Mucosa of rectum (tissue), 2 donors: ENCODE data around the gene ATG4C.
"Not testable (repeated sequence)": the region's sequence is repeated elsewhere in the genome, so short reads cannot be mapped to it uniquely, and the experiment has no call there.

Source experiments
- H3K27ac ChIP-seq, 2 donors: one replicate each; pipeline ENCODE4 v1.7.0; 2013; ENCODE audit warnings: inconsistent platforms in 2 of 2, low read depth in 2 of 2, low read length in 2 of 2
- H3K27me3 ChIP-seq, 2 donors: one replicate each; pipeline ENCODE4 v1.7.0; 2013; ENCODE audit warnings: low read length in 2 of 2; ENCODE audit not compliant: control insufficient read depth in 2 of 2, insufficient read depth in 2 of 2
- H3K36me3 ChIP-seq, 2 donors: one replicate each; pipeline ENCODE4 v1.7.0; 2013; ENCODE audit warnings: low read length in 2 of 2; ENCODE audit not compliant: control insufficient read depth in 2 of 2, insufficient read depth in 2 of 2
- H3K4me1 ChIP-seq, 2 donors: one replicate each; pipeline ENCODE4 v1.7.0; 2013; ENCODE audit warnings: low read length in 2 of 2, mild to moderate bottlenecking in 1 of 2; ENCODE audit not compliant: control insufficient read depth in 2 of 2, insufficient read depth in 2 of 2
- H3K4me3 ChIP-seq, 2 donors: one replicate each; pipeline ENCODE4 v1.7.0; 2013; ENCODE audit warnings: low read length in 2 of 2
- H3K9ac ChIP-seq, 2 donors: one replicate each; pipeline ENCODE4 v1.7.0; 2013; ENCODE audit warnings: low read length in 2 of 2, low read depth in 1 of 2, mild to moderate bottlenecking in 1 of 2
- H3K9me3 ChIP-seq, 2 donors: one replicate each; pipeline ENCODE4 v1.7.0; 2013; ENCODE audit warnings: low read length in 2 of 2; ENCODE audit not compliant: control insufficient read depth in 2 of 2
- donor health status: healthy.
- donor health status: Normal muscosa, but diverticular disease.

ATG4C gene

DNA sequence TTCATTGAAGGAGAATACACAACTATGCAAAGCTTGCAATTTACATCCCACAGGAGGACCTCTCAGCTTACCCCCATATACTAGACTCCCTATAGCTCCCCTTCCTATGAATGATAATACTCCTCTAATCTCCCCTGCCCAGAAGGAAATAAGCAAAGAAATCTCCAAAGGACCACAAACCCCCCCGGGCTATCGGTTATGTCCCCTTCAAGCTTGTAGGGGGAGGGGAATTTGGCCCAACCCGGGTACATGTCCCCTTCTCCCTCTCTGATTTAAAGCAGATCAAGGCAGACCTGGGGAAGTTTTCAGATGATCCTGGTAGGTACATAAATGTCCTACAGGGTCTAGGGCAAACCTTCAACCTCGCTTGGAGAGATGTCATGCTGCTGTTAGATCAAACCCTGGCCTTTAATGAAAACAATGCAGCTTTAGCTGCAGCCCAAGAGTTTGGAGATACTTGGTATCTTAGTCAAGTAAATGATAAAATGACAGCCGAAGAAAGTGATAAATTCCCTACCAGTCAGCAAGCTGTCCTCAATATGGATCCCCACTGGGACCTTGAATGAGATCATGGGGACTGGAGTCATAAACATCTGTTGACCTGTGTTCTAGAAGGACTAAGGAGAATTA is 27.6 kb upstream of the ATG4C start:
- H3K27me3 ChIP-seq, H3K9ac ChIP-seq, H3K36me3 ChIP-seq, H3K27ac ChIP-seq, H3K4me1 ChIP-seq, H3K9me3 ChIP-seq, H3K4me3 ChIP-seq: not testable (repeated sequence)

GRCh38 chr1:62759232-62759875 is 24.6 kb upstream of the ATG4C start:
- H3K4me3 ChIP-seq, H3K9ac ChIP-seq, H3K36me3 ChIP-seq, H3K4me1 ChIP-seq, H3K27ac ChIP-seq, H3K9me3 ChIP-seq, H3K27me3 ChIP-seq: not testable (repeated sequence)

DNA sequence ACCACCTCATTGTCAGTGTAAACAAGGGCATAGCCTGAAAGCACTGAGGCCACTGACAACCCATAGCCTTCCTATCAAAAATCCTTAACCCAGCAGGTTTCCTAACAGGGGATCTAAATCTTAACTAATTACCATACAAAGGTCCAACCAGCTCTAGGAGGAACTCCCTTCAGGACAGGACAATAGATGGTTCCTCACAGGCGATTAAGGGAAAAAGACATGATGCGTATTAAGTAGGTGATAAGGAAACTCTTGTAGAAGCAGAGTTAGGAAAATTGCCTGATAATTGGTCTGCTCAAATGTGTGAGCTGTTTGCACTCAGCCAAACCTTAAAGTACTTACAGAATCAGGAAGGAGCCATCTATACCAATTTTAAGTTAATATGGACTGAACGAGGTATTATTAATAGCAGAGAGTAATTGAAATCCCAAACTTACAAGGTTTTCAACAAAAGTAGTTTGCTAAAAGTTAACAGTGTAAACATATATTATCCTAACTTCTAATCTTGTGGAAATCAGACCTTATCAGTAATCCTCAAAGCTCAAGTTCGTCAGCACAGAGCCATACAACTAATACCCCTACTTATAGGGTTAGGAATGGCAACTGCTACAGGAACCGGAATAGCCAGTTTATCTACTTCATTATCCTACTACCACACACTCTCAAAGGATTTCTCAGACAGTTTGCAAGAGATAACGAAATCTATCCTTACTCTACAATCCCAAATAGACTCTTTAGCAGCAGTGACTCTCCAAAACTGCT is 23.7 kb upstream of the ATG4C start:
- not testable (repeated sequence) for H3K27me3 ChIP-seq, H3K9me3 ChIP-seq, H3K4me3 ChIP-seq, H3K4me1 ChIP-seq, H3K27ac ChIP-seq, H3K36me3 ChIP-seq, H3K9ac ChIP-seq

- not testable (repeated sequence) for H3K9me3 ChIP-seq, H3K9ac ChIP-seq, H3K4me1 ChIP-seq, H3K27me3 ChIP-seq, H3K36me3 ChIP-seq, H3K27ac ChIP-seq, H3K4me3 ChIP-seq
Measured at GRCh38 chr1:62761223-62761870, 22.6 kb upstream of the ATG4C start.

- not testable (repeated sequence) for H3K4me3 ChIP-seq, H3K4me1 ChIP-seq, H3K9ac ChIP-seq, H3K27me3 ChIP-seq, H3K9me3 ChIP-seq, H3K36me3 ChIP-seq, H3K27ac ChIP-seq
Measured at GRCh38 chr1:62762027-62762426, 21.9 kb upstream of the ATG4C start.

- H3K36me3 ChIP-seq: no peaks in the 10 kb centered on the region
- no peak overlapping the region for H3K9ac ChIP-seq
- H3K27me3 ChIP-seq: no peaks in the 10 kb centered on the region
- H3K9me3 ChIP-seq: no peaks in the 10 kb centered on the region
- H3K4me3 ChIP-seq: no peak overlapping the region
- H3K27ac ChIP-seq: no peak overlapping the region
- no peaks in the 10 kb centered on the region for H3K4me1 ChIP-seq
Measured at GRCh38 chr1:62765981-62766380, 18.0 kb upstream of the ATG4C start.

DNA sequence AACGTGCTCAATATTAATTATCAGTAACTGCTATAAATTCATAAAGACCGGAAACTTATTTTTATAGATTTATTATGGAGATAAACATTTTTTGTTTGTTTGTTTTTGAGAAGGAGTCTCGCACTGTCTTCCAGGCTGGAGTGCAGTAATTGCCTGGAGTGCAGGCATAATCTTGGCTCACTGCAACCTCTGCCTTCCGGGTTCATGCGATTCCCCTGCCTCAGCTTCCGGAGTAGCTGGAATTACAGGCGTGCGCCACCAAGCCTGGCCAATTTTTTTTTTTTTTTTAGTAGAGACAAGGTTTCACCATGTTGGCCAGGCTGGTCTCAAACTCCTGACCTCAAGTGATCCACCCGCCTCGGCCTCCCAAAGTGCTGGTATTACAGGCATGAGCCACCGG is 15.4 kb upstream of the ATG4C start:
- not testable (repeated sequence) for H3K4me1 ChIP-seq, H3K9ac ChIP-seq, H3K9me3 ChIP-seq, H3K27ac ChIP-seq, H3K4me3 ChIP-seq, H3K36me3 ChIP-seq, H3K27me3 ChIP-seq

DNA sequence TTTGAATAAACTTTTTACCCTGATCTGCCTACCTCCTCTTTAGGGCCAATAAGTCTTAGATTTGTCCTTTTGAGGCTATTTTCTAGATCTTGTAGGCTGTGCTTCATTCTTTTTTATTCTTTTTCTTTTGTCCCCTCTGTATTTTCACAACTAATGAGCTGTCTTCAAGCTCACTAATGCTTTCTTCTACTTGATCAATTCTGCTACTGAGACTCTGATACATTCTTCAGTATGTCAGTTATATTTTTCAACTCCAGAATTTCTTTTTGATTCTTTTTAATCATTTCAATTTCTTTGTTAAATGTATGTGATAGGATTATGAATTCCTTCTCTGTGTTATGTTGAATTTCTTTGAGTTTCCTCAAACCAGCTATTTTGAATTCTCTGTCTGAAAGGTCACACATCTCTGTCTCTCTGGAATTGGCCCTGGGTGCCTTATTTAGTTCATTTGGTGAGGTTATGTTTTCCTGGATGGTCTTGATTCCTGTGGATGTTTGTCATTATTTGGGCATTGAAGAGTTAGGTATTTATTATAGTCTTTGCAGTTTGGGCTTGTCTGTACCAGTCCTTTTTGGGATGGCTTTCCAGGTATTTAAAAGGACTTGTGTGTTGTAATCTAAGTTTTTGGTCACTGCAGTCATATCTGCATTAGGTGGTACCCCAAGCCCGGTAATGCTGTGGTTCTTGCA is 11.2 kb upstream of the ATG4C start:
- H3K27me3 ChIP-seq: no peaks in the 10 kb centered on the region
- H3K27ac ChIP-seq: no peak overlapping the region
- H3K9me3 ChIP-seq: peaks cover 0 to 3% of the 10 kb centered on the region in 2 donors

DNA sequence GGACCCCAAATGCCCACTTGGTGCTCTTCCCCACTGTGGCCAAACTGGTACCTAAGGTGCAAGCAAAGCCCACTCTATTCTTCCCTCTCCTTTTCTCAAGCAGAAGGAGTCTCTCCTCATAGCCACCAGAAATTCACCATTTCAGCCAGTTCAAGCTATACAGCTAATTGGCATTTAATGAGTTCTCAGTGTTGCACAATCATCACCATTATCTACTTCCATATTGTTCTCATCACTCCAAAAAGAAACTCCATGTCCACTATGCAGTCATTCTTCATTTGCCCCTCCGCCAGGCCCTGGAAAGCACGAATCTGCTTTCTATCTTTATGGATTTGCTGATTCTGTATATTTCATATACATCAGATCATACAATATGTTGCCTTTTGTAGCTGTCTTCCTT is 9.9 kb upstream of the ATG4C start:
- H3K9me3 ChIP-seq: peaks cover 0 to 3% of the 10 kb centered on the region in 2 donors
- no peaks in the 10 kb centered on the region for H3K36me3 ChIP-seq
- H3K4me1 ChIP-seq: no peaks in the 10 kb centered on the region
- no peak overlapping the region for H3K27ac ChIP-seq
- H3K9ac ChIP-seq: no peak overlapping the region
- H3K27me3 ChIP-seq: no peaks in the 10 kb centered on the region
- H3K4me3 ChIP-seq: no peak overlapping the region

More for the DNA sequence above, 11.2 kb upstream of the ATG4C start:
- Histone ChIP-seq H3K4me1 (no peaks in the 10 kb centered on the region), H3K36me3 (no peaks in the 10 kb centered on the region), H3K9ac (no peak overlapping the region), H3K4me3 (no peak overlapping the region)
